Lower leg skin (tissue), 3 donors: ENCODE data around the gene LOXL4.

ENCODE experiments used
- POLR2A ChIP-seq, 2 donors: fragments of 450-650 bp; IDR thresholded peaks; one replicate each; pipeline ENCODE4 v1.6.1; 2016 to 2017; ENCODE audit warnings: antibody characterized with exemption in 2 of 2, mild to moderate bottlenecking in 1 of 2, moderate library complexity in 1 of 2
- TF ChIP-seq, protein P1 (sequence below), 3 donors: fragments of 450-650 bp; IDR thresholded peaks; one replicate each; pipeline ENCODE4 v1.5.1; 2016; ENCODE audit warnings: antibody characterized with exemption in 3 of 3, mild to moderate bottlenecking in 3 of 3, moderate library complexity in 2 of 3

DNA sequence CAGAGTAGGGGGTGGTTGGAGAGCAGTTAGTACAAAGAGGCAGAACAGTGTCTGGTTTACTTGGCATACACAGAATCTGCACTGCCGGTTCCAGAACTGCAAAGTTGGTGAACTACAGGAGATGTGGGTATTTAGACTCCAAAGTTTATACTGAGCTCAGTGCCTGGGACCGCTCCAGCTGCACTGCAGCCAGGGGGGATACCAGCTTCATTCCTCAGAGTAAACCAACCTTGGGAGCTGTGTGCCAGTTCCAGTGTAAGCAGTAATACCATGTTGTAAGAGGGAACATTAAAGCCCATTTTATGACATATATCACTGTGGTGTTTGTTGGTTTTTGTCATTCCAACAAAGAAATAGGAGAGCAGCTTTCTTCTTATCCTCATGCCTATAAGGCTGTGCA lies 23.4 kb downstream of the LOXL4 start:
- TF ChIP-seq, protein P1, sequence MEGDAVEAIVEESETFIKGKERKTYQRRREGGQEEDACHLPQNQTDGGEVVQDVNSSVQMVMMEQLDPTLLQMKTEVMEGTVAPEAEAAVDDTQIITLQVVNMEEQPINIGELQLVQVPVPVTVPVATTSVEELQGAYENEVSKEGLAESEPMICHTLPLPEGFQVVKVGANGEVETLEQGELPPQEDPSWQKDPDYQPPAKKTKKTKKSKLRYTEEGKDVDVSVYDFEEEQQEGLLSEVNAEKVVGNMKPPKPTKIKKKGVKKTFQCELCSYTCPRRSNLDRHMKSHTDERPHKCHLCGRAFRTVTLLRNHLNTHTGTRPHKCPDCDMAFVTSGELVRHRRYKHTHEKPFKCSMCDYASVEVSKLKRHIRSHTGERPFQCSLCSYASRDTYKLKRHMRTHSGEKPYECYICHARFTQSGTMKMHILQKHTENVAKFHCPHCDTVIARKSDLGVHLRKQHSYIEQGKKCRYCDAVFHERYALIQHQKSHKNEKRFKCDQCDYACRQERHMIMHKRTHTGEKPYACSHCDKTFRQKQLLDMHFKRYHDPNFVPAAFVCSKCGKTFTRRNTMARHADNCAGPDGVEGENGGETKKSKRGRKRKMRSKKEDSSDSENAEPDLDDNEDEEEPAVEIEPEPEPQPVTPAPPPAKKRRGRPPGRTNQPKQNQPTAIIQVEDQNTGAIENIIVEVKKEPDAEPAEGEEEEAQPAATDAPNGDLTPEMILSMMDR (IDR thresholded peaks at IDR 0.05): no peak
- no peak for TF ChIP-seq POLR2A (IDR thresholded peaks at IDR 0.05)
